HG02840 (cell line): Measurements from ENCODE around the gene EEF2K.
"Not testable (repeated sequence)": the region's sequence is repeated elsewhere in the genome, so short reads cannot be mapped to it uniquely, and the experiment has no call there.

Experiments used
- ATAC-seq: cut with Tn5 transposase; IDR thresholded peaks from one replicate; pipeline ENCODE4 v1.9.1; 2021; ENCODE audit warnings: mild to moderate bottlenecking, moderate library complexity, moderate number of reproducible peaks; ENCODE audit not compliant: unreplicated experiment, low FRiP score

The EEF2K gene

GRCh38 chr16:22207715-22208360 is 1.8 kb downstream of the EEF2K start:
- no peak for ATAC-seq

- no peak for ATAC-seq
Observed at GRCh38 chr16:22210285-22210684, 4.2 kb downstream of the EEF2K start.

GRCh38 chr16:22210854-22211253 is 4.8 kb downstream of the EEF2K start:
- ATAC-seq: no peak

- no peak for ATAC-seq
Observed at GRCh38 chr16:22213236-22213635, 7.2 kb downstream of the EEF2K start.

GRCh38 chr16:22213801-22214200 is 7.7 kb downstream of the EEF2K start:
- no peak for ATAC-seq

GRCh38 chr16:22214402-22214801 is 8.3 kb downstream of the EEF2K start:
- no peak for ATAC-seq

- no peak for ATAC-seq
Observed at GRCh38 chr16:22214889-22215288, 8.8 kb downstream of the EEF2K start.

GRCh38 chr16:22216191-22216831 is 10.2 kb downstream of the EEF2K start:
- no peak for ATAC-seq

- not testable (repeated sequence) for ATAC-seq
Observed at GRCh38 chr16:22216832-22217225, 10.8 kb downstream of the EEF2K start.

GRCh38 chr16:22217890-22218730 is 12.0 kb downstream of the EEF2K start:
- peak; percentile 65 for ATAC-seq

GRCh38 chr16:22219389-22220068 is 13.5 kb downstream of the EEF2K start:
- ATAC-seq: no peak

GRCh38 chr16:22220069-22220440 is 14.0 kb downstream of the EEF2K start:
- ATAC-seq: no peak

GRCh38 chr16:22220714-22221113 is 14.6 kb downstream of the EEF2K start:
- no peak for ATAC-seq

- ATAC-seq: no peak
Observed at GRCh38 chr16:22222006-22222405, 15.9 kb downstream of the EEF2K start.

GRCh38 chr16:22222998-22223397 is 16.9 kb downstream of the EEF2K start:
- no peak for ATAC-seq

GRCh38 chr16:22225060-22225459 is 19.0 kb downstream of the EEF2K start:
- no peak for ATAC-seq

GRCh38 chr16:22229889-22230288 is 23.8 kb downstream of the EEF2K start:
- ATAC-seq: no peak

GRCh38 chr16:22232277-22233036 is 26.4 kb downstream of the EEF2K start:
- ATAC-seq: no peak

- ATAC-seq: no peak
Observed at GRCh38 chr16:22233037-22233372, 26.9 kb downstream of the EEF2K start.
